ENCODE results near the gene ACER1. TPM values are rescaled to one million over a fixed set of nuclear protein-coding genes. Genes with fewer than 3 reads are reported as not detected.

ACER1 gene
- total RNA-seq, 6 experiments from 2014 or later, result not detected

DNA sequence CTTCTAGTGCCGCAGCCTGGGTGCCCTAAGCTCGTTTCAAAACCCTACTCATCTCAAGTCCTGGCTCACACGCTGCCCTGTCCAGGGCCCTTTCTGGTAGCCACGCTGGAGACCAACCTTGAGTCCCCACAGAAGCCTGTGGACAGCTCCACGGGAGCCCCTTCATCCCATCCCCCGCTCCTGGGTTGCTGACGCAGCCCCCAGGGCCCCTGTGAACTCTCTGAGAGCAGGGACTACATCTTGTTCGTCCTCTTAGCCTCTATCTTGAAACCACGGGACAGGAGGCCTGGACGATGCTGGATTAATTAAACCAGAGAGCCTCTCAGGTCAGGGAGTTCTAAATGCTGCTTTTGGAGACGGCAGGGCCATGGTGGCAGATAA is 61.0 kb downstream of the ACER1 start:
- H3K9me3 Mint-ChIP-seq, result no peaks in the 10 kb centered on the region
- no peak for DNase-seq
- H3K36me3 Mint-ChIP-seq (ENCODE audit: low read depth), result peaks cover 31% of the 10 kb centered on the region
- peak overlapping the region; percentile 93 for H3K27ac Mint-ChIP-seq
- H3K27me3 Mint-ChIP-seq (ENCODE audit: insufficient read depth), result no peaks in the 10 kb centered on the region; the same call in 1 of the 2 replicates
- H3K4me1 Mint-ChIP-seq (ENCODE audit: low read depth), result peaks cover 70% of the 10 kb centered on the region
- H3K4me3 Mint-ChIP-seq, result peak overlapping the region; percentile 84
- TF ChIP-seq, protein P1, sequence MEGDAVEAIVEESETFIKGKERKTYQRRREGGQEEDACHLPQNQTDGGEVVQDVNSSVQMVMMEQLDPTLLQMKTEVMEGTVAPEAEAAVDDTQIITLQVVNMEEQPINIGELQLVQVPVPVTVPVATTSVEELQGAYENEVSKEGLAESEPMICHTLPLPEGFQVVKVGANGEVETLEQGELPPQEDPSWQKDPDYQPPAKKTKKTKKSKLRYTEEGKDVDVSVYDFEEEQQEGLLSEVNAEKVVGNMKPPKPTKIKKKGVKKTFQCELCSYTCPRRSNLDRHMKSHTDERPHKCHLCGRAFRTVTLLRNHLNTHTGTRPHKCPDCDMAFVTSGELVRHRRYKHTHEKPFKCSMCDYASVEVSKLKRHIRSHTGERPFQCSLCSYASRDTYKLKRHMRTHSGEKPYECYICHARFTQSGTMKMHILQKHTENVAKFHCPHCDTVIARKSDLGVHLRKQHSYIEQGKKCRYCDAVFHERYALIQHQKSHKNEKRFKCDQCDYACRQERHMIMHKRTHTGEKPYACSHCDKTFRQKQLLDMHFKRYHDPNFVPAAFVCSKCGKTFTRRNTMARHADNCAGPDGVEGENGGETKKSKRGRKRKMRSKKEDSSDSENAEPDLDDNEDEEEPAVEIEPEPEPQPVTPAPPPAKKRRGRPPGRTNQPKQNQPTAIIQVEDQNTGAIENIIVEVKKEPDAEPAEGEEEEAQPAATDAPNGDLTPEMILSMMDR (IDR thresholded peaks at IDR 0.05), result no peak; the same call in 1 of the 2 replicates

DNA sequence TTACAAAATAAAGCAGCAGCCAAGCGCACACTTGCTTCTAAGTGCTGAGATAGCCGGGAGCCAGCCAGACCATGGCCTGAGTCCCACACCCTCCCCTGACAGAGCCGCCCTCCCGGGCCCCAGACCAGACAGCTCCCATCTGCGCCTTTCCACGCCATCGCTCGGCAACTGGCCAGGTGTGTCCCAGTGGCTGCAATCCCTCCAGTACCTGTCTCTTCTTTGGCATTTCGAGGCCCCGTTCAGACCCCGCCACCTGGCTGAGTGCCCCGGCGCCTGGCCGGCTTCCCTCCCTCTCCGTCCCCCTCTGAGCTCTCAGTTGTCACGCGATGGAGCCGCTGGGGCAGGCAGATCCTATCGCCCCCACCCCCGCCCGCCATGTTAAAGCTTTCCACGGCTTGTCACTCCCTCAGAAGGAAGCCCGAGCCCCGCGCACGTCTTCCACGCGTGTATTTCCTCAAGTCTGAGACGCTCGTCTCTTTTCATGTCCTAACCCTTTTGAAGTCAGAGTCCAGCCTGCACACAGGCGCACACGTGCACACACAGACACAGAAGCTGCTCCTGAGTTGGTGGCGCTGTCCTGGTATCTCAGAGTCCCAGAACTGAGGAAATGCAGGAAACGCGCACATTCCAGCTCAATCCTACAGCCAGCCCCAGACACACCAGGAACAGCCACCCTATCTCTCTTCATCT is 61.5 kb downstream of the ACER1 start:
- Mint-ChIP-seq H3K9me3 (no peaks in the 10 kb centered on the region), H3K36me3 (ENCODE audit: low read depth) (peaks cover 34% of the 10 kb centered on the region), H3K4me1 (ENCODE audit: low read depth) (peaks cover 64% of the 10 kb centered on the region), H3K27me3 (ENCODE audit: insufficient read depth) (no peaks in the 10 kb centered on the region; the same call in 1 of the 2 replicates), H3K27ac (peak overlapping the region; percentile 93), H3K4me3 (peak overlapping the region; percentile 84)
- TF ChIP-seq, protein P1 (IDR thresholded peaks at IDR 0.05), result peak; percentile 29; the same call in 1 of the 2 replicates
- peak; percentile 65 for DNase-seq

DNA sequence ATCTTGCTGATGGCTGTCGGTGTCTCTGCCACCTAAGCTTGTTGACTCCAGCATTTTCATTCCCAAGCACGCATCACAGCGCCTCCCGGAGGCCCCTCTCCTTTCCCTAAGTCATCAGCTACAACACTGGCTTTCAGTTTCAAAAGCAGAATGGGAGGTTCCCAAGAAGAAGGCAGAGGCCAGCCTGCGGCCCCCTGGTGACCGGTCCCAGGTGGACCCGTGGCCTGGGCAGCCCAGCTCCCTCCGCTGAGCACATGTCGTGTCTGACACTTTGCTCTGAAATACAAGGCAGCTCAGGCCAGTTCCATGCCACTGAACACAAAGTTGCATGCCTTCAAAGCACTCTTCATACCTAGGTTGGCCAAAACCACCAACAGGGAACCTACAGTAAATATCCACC is 62.2 kb downstream of the ACER1 start:
- Mint-ChIP-seq H3K36me3 (ENCODE audit: low read depth) (peaks cover 28% of the 10 kb centered on the region), H3K27ac (peak overlapping the region; percentile 93), H3K4me3 (peak overlapping the region; percentile 84), H3K27me3 (ENCODE audit: insufficient read depth) (no peaks in the 10 kb centered on the region; the same call in 1 of the 2 replicates), H3K4me1 (ENCODE audit: low read depth) (peaks cover 58% of the 10 kb centered on the region), H3K9me3 (no peaks in the 10 kb centered on the region)
- no peak for DNase-seq
- TF ChIP-seq, protein P1 (IDR thresholded peaks at IDR 0.05), result peak; percentile 70

DNA sequence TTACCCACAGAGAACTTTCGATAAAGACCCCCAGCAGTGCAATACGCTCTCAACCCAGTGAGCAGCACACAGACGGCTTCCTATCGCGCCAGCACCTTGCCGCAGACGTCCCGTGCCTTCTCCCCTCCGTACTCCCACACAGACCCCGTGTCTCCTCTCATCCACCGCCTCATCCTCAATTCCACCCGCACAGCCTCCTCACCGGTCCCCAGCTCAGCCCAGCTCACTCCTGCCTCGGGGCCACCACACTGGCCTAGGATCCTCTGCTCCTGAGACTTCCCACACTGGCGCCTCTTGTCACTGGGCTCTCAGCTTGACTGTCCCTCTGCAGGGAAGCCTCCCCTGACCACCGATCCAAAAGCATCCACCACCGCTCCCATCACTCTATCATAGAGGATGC is 62.6 kb downstream of the ACER1 start:
- DNase-seq, result no peak
- Mint-ChIP-seq H3K4me3 (peak overlapping the region; percentile 84), H3K27ac (peak overlapping the region; percentile 93), H3K27me3 (ENCODE audit: insufficient read depth) (no peaks in the 10 kb centered on the region; the same call in 1 of the 2 replicates), H3K9me3 (no peaks in the 10 kb centered on the region), H3K36me3 (ENCODE audit: low read depth) (peaks cover 28% of the 10 kb centered on the region), H3K4me1 (ENCODE audit: low read depth) (peaks cover 54% of the 10 kb centered on the region)
- TF ChIP-seq, protein P1 (IDR thresholded peaks at IDR 0.05), result no peak

DNA sequence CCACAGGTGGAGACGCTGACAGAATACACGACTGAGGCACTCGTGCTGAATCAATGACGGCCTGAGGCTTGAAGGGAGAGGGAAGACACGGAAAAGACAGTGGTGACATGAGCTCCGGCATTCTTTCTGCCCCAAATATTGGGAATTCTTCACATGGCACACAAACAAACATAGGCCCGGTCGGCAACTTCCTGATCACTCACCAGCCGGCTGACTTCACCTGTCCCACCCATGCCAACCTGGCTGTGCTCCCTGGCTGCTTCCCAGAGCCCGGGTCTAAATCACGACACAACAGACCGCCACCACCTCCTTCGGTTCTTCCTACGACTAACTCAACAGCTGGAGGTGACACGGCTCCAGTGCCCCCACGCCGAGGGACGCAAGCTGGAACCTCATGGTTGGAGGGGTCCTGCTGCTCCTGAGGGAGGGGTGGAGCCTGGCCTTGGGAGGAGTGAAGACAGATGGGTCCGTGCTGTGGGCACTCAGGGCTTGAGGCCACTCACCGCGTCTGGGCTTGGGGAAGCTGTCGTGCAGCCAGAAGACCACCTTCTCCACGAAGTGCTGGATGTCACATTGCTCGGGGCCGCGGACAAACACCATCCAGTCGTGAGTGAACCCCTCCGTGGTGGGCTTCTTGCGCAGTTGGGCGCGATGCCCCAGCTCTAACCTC is 63.2 kb downstream of the ACER1 start:
- H3K9me3 Mint-ChIP-seq, result no peaks in the 10 kb centered on the region
- no peaks in the 10 kb centered on the region; the same call in 1 of the 2 replicates for H3K27me3 Mint-ChIP-seq (ENCODE audit: insufficient read depth)
- DNase-seq, result no peak
- H3K27ac Mint-ChIP-seq, result no peak overlapping the region
- peaks cover 28% of the 10 kb centered on the region for H3K36me3 Mint-ChIP-seq (ENCODE audit: low read depth)
- no peak overlapping the region for H3K4me3 Mint-ChIP-seq
- TF ChIP-seq, protein P1 (IDR thresholded peaks at IDR 0.05), result no peak
- H3K4me1 Mint-ChIP-seq (ENCODE audit: low read depth), result peaks cover 48% of the 10 kb centered on the region
